Gastroesophageal sphincter (tissue), 4 donors: ENCODE results near the gene ARFGEF3. TPM values are rescaled to one million over a fixed set of nuclear protein-coding genes. Genes with fewer than 3 reads are reported as not detected.

Experiments used
- ATAC-seq: fragments of 150-250 bp; one replicate; pipeline ENCODE4 v1.9.1; 2016; ENCODE audit warnings: mild to moderate bottlenecking, moderate library complexity
- H3K27ac ChIP-seq, 4 donors: fragments of 200-600 bp; sonication (generic) in 3 of 4; 1 replicate in 3 of 4; 2 replicates in 1 of 4; pipeline ENCODE4 v1.5.1; 2016 to 2019
- H3K27me3 ChIP-seq: fragments of 200-600 bp; sonication (generic); one replicate; pipeline ENCODE4 v1.5.1; 2019
- H3K36me3 ChIP-seq, 2 donors: fragments of 200-600 bp; sonication (generic); one replicate each; pipeline ENCODE4 v1.5.1; 2019; ENCODE audit warnings: control low read depth in 1 of 2
- H3K4me1 ChIP-seq, 3 donors: fragments of 200-600 bp; sonication (generic); 1 replicate in 2 of 3; 2 replicates in 1 of 3; pipeline ENCODE4 v1.5.1; 2016 to 2019; ENCODE audit warnings: control low read depth in 2 of 3
- H3K4me3 ChIP-seq, 2 donors: fragments of 200-600 bp; sonication (generic); one replicate each; pipeline ENCODE4 v1.5.1; 2019; ENCODE audit warnings: mild to moderate bottlenecking in 1 of 2, moderate library complexity in 1 of 2
- H3K9me3 ChIP-seq, 3 donors: fragments of 200-600 bp; sonication (generic); one replicate each; pipeline ENCODE4 v1.5.1; 2017 to 2019; ENCODE audit warnings: control low read depth in 2 of 3
- EP300 ChIP-seq: sonication (generic); formaldehyde crosslinking; IDR thresholded peaks from one replicate; pipeline ENCODE4 v1.6.1; 2017; ENCODE audit warnings: antibody characterized with exemption, mild to moderate bottlenecking
- POLR2A ChIP-seq, 2 donors: fragments of 450-650 bp; IDR thresholded peaks; one replicate each; pipeline ENCODE4 v1.6.1; 2017; ENCODE audit warnings: antibody characterized with exemption in 2 of 2, mild to moderate bottlenecking in 2 of 2, moderate library complexity in 1 of 2
- POLR2AphosphoS5 ChIP-seq: sonication (generic); formaldehyde crosslinking; IDR thresholded peaks from one replicate; pipeline ENCODE4 v1.6.1; 2017; ENCODE audit warnings: antibody characterized with exemption
- WGBS, 2 donors: methylation state at CpG; one replicate each; pipeline ENCODE4 v1.1.5; 2018; ENCODE audit warnings: low coverage in 1 of 2; 5-methylcytosine and 5-hydroxymethylcytosine counted together
- total RNA-seq, 4 donors: library from RNA; depleted of rRNA; stranded (reverse); fragments of >200 nt; gene quantifications; one replicate each; pipeline ENCODE4 v1.1.0, GENCODE V29; 2016
- TF ChIP-seq, protein P1 (sequence below), 4 experiments: fragments of 200-600 bp in 2 of 4; fragments of 450-650 bp in 2 of 4; sonication (generic) in 1 of 4; IDR thresholded peaks; one replicate each; pipeline ENCODE4 v1.5.1; 2017 to 2019; ENCODE audit warnings: antibody characterized with exemption in 4 of 4, mild to moderate bottlenecking in 2 of 4, moderate library complexity in 2 of 4

Gene ARFGEF3
- total RNA-seq, 4 donors from 2014 or later: 0.47 to 4.2 (median 1.8) TPM

- 80 to 83% methylated on average over 4 of the region's 4 CpGs for WGBS, 2 donors
- no peak overlapping the region for H3K27ac ChIP-seq
- H3K4me1 ChIP-seq: no peaks in the 10 kb centered on the region
- no peak overlapping the region for H3K4me3 ChIP-seq
- H3K36me3 ChIP-seq: no peaks in the 10 kb centered on the region
- H3K9me3 ChIP-seq: no peaks in the 10 kb centered on the region
- no peak for ATAC-seq
- TF ChIP-seq, protein P1, sequence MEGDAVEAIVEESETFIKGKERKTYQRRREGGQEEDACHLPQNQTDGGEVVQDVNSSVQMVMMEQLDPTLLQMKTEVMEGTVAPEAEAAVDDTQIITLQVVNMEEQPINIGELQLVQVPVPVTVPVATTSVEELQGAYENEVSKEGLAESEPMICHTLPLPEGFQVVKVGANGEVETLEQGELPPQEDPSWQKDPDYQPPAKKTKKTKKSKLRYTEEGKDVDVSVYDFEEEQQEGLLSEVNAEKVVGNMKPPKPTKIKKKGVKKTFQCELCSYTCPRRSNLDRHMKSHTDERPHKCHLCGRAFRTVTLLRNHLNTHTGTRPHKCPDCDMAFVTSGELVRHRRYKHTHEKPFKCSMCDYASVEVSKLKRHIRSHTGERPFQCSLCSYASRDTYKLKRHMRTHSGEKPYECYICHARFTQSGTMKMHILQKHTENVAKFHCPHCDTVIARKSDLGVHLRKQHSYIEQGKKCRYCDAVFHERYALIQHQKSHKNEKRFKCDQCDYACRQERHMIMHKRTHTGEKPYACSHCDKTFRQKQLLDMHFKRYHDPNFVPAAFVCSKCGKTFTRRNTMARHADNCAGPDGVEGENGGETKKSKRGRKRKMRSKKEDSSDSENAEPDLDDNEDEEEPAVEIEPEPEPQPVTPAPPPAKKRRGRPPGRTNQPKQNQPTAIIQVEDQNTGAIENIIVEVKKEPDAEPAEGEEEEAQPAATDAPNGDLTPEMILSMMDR (IDR thresholded peaks at IDR 0.05): no peak
- no peak for TF ChIP-seq POLR2AphosphoS5
- TF ChIP-seq POLR2A (IDR thresholded peaks at IDR 0.05): no peak
- no peak for TF ChIP-seq EP300
- H3K27me3 ChIP-seq: no peaks in the 10 kb centered on the region
Observed at GRCh38 chr6:138229072-138229471, 67.3 kb downstream of the ARFGEF3 start.

DNA sequence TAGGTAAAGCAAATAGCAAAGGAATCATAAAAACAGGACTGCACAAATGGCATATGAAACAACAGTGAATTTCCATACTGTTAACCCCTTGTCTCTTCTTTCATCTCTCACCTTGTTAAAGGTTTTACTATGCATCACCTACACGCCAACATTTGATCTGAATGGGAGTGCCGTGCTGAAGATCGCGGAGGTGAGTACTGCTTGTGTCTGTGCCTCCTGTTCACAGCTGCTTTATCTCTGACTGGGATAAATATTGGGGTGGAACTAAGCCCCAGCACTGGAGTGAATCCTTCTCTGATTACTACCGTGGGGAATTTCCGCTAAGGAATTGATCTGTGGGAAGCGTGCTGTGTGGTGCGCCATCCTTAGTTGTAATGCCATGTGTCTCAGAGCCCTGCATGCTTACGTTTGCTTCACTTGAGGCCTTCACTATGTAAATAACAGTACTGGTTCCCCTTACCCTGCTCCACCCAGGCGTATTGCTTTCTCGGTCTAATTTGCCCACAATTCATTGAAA is 68.0 kb downstream of the ARFGEF3 start:
- H3K4me3 ChIP-seq: no peak overlapping the region
- TF ChIP-seq, protein P1 (IDR thresholded peaks at IDR 0.05): no peak
- no peak for TF ChIP-seq POLR2A (IDR thresholded peaks at IDR 0.05)
- ATAC-seq: no peak
- H3K27me3 ChIP-seq: no peaks in the 10 kb centered on the region
- no peaks in the 10 kb centered on the region for H3K4me1 ChIP-seq
- H3K9me3 ChIP-seq: no peaks in the 10 kb centered on the region
- 90 to 100% methylated on average over 7 to 9 of the region's 11 CpGs for WGBS, 2 donors
- H3K36me3 ChIP-seq: no peaks in the 10 kb centered on the region
- no peak overlapping the region for H3K27ac ChIP-seq

DNA sequence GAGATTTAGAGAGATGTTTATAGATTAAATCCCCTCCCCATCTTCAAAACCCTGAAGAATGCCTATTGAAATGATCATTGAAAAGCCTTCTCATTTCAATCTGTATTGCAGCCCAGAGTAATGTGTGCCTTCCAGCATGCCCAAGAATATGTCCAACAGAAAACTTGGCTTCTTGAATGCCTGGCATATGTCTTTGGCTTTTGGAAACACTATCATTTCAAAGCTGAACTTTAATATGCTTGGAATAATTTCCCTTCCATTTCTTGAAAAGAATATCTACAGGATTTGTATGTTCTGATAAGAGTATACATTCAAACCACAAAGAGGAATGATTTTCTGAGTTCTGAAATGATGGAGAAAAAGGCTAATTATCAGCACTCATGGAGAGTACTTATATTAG is 68.5 kb downstream of the ARFGEF3 start:
- Histone ChIP-seq H3K9me3 (no peaks in the 10 kb centered on the region), H3K4me1 (no peaks in the 10 kb centered on the region), H3K36me3 (no peaks in the 10 kb centered on the region), H3K4me3 (no peak overlapping the region), H3K27me3 (no peaks in the 10 kb centered on the region), H3K27ac (no peak overlapping the region)
- ATAC-seq: no peak
- TF ChIP-seq, protein P1 (IDR thresholded peaks at IDR 0.05): no peak
- TF ChIP-seq EP300 (no peak), POLR2AphosphoS5 (no peak)

- Histone ChIP-seq H3K4me3 (no peak overlapping the region), H3K27me3 (no peaks in the 10 kb centered on the region), H3K9me3 (no peaks in the 10 kb centered on the region), H3K36me3 (no peaks in the 10 kb centered on the region), H3K27ac (no peak overlapping the region), H3K4me1 (no peaks in the 10 kb centered on the region)
- TF ChIP-seq POLR2AphosphoS5 (no peak), POLR2A (IDR thresholded peaks at IDR 0.05) (no peak), EP300 (no peak)
- TF ChIP-seq, protein P1 (IDR thresholded peaks at IDR 0.05): no peak
- no peak for ATAC-seq
- 61 to 77% methylated on average over 3 of the region's 3 CpGs for WGBS, 2 donors
Observed at GRCh38 chr6:138230759-138231380, 69.1 kb downstream of the ARFGEF3 start.

DNA sequence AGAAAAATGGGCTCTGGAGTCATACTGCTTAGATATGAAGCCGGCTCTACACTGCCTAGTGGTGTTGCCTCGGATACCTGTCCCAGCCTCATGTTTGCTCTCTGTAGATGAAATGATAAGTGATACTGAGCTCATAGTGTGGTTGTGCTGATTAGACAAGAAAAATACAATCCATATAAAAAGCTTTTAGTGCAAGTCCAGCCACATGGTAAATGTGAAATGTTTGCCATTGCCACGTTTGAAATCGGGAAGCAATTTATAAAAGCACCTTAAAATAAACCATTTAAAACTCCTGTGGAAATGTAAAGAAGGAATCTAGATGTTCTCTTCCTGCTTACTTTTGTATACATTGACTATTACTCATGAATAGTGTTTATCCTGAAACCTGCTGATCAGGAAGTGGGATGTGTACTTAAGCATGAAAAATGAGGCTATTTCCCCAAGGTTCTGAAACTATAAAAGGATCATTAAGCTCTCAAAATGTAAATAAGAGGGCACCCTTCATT is 69.7 kb downstream of the ARFGEF3 start:
- ATAC-seq: no peak
- no peaks in the 10 kb centered on the region for H3K4me1 ChIP-seq
- WGBS, 2 donors: 50 to 66% methylated on average over 4 of the region's 4 CpGs
- no peaks in the 10 kb centered on the region for H3K27me3 ChIP-seq
- no peak overlapping the region for H3K27ac ChIP-seq
- no peaks in the 10 kb centered on the region for H3K36me3 ChIP-seq
- TF ChIP-seq POLR2A (IDR thresholded peaks at IDR 0.05) (no peak), EP300 (no peak)
- TF ChIP-seq, protein P1 (IDR thresholded peaks at IDR 0.05): no peak
- H3K9me3 ChIP-seq: no peaks in the 10 kb centered on the region
- H3K4me3 ChIP-seq: no peak overlapping the region
